ENCODE data around the gene DGLUCY.

DNA sequence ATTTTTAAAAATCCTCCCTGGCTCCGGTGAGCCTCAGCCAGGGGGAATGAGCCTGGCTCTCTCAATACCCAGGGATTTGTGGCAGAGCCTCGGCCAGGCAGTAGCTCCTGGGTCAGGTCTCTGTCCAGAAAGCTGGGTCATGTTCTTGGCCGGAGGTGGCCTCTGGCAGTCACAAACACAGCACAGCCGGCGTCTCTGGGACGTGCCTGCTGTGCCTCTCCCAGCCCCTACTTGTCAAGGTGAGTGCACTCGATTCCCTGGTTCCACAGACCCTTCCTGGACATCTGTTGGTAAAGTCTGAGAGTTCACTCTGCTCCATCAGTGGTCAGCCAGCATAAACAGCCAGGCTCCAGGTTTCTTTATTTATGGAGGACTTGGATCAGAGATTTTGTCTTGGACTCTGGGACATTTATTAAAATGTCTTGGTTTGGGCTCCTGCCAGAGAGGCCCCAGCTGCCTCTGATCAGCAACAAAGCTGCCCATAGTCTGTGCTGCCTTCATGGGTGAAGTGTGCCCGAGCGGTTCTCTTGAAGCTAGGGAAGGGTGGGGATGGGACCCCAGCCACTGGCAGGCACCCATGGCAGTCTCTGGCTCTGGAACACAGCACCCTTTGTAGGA lies 56.7 kb downstream of the DGLUCY start:
- TF ChIP-seq EZH2 (IDR thresholded peaks at IDR 0.05; ENCODE audit: borderline replicate concordance, low read depth, low read length, poor library complexity, severe bottlenecking) = no peak
- TF ChIP-seq, protein P1, sequence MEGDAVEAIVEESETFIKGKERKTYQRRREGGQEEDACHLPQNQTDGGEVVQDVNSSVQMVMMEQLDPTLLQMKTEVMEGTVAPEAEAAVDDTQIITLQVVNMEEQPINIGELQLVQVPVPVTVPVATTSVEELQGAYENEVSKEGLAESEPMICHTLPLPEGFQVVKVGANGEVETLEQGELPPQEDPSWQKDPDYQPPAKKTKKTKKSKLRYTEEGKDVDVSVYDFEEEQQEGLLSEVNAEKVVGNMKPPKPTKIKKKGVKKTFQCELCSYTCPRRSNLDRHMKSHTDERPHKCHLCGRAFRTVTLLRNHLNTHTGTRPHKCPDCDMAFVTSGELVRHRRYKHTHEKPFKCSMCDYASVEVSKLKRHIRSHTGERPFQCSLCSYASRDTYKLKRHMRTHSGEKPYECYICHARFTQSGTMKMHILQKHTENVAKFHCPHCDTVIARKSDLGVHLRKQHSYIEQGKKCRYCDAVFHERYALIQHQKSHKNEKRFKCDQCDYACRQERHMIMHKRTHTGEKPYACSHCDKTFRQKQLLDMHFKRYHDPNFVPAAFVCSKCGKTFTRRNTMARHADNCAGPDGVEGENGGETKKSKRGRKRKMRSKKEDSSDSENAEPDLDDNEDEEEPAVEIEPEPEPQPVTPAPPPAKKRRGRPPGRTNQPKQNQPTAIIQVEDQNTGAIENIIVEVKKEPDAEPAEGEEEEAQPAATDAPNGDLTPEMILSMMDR (conservative IDR thresholded peaks at IDR 0.05; ENCODE audit: low read depth, low read length) = no peak
